ENCODE measurements around the gene CEP131. TPM values are rescaled to one million over a fixed set of nuclear protein-coding genes. Genes with fewer than 3 reads are reported as not detected.

The CEP131 gene
- total RNA-seq, 1 donor from 2014 or later, result 26.2 TPM

DNA sequence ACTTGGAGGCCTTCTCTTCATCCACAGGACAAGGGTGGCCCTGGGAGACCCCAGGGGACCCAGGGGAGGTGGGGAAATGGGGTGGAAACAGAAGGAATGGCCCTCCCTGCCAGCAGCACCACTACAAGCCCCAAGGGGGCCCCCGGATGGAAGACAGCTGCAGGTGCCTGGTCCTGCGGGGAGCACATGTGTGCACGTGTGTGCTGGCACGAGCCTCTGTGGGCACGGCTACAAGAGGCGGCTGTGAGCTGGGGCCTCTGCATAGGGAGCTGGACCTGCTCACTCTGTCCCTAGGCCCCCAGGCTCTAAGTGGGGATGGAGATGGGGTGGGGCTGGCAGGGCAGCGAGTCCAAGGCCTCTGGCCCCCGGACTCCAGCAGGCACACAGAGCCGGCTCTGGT, 43.5 kb downstream of the CEP131 start:
- TF ChIP-seq, protein P1, sequence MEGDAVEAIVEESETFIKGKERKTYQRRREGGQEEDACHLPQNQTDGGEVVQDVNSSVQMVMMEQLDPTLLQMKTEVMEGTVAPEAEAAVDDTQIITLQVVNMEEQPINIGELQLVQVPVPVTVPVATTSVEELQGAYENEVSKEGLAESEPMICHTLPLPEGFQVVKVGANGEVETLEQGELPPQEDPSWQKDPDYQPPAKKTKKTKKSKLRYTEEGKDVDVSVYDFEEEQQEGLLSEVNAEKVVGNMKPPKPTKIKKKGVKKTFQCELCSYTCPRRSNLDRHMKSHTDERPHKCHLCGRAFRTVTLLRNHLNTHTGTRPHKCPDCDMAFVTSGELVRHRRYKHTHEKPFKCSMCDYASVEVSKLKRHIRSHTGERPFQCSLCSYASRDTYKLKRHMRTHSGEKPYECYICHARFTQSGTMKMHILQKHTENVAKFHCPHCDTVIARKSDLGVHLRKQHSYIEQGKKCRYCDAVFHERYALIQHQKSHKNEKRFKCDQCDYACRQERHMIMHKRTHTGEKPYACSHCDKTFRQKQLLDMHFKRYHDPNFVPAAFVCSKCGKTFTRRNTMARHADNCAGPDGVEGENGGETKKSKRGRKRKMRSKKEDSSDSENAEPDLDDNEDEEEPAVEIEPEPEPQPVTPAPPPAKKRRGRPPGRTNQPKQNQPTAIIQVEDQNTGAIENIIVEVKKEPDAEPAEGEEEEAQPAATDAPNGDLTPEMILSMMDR (IDR thresholded peaks at IDR 0.05; ENCODE audit: insufficient read depth, low read length, poor library complexity, severe bottlenecking), result no peak
- no peaks in the 10 kb centered on the region for H3K36me3 ChIP-seq (ENCODE audit: control insufficient read depth, insufficient read depth, low read length)

DNA sequence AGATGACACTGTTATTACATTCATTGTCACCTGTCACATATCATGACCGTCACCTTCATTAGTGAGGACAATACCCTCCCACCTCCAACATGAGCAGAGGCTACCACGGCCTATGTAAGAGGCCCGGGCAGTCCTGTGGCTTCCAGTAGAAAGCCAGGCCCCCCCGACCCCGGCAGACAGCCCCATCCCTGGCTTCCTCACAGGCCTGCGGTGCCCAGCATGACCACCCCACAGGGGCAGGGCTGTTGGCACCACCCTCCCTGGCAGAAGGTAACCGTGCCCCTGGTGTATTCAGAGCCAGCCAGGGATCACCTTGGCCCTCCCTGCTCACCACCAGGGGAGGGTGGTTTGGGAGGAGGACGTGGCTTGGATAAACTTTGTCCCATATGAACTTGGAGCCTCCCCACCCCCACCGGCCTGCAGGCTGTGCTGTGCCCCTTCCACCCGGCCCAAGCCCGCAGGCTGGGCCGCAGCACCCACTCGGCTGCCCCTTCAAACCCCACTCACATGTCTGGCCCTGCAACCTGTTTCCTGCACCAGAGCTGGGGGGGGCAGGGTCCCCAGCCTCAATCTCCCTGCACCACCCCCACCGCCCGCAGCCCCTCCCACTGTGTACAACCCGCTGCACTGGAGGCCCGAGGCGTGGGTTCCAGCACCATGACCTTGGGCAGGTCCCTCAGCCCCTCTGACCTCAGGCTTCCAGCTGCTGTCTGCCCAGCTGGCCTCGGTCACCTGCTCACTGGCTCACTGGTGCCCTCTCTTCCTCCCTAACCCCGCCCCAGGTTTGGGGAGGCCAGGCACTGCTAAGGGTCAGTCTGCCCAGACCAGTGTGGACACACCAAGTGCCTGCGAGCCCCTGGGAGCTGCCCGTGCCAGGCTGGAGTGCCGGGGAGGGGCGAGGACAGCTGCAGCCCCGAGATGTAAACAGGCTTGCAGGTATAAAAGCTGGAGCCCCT, 44.4 kb downstream of the CEP131 start:
- Histone ChIP-seq H3K4me3 (ENCODE audit: low read depth, low read length) (no peak overlapping the region), H3K36me3 (ENCODE audit: control insufficient read depth, insufficient read depth, low read length) (no peaks in the 10 kb centered on the region), H3K27me3 (ENCODE audit: control insufficient read depth, insufficient read depth, low read length) (peaks cover 7% of the 10 kb centered on the region)
- no peak for DNase-seq (ENCODE audit: low read depth)
- TF ChIP-seq, protein P1 (IDR thresholded peaks at IDR 0.05; ENCODE audit: insufficient read depth, low read length, poor library complexity, severe bottlenecking), result no peak

More for the DNA sequence above, 43.5 kb downstream of the CEP131 start:
- Histone ChIP-seq H3K4me3 (ENCODE audit: low read depth, low read length) (no peak overlapping the region), H3K27me3 (ENCODE audit: control insufficient read depth, insufficient read depth, low read length) (peaks cover 13% of the 10 kb centered on the region)
- no peak for DNase-seq (ENCODE audit: low read depth)

DNA sequence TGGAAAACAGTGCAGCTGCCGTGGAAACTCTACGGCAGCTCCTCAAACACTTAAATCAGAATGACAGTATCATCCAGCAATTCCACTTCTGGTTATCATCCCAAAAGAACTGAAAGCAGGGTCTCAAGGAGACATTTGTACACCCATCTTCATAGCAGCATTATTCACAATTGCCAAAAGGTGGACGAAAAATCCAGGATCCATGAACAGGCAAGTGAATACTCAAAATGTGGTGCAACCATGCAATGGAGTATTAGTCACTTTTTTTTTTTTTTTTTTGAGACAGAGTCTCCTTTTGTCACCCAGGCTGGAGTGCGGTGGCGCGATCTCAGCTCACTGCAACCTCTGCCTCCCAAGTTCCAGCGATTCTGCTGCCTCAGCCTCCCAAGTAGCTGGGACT, 46.1 kb downstream of the CEP131 start:
- peaks cover 2% of the 10 kb centered on the region for H3K27me3 ChIP-seq (ENCODE audit: control insufficient read depth, insufficient read depth, low read length)
- DNase-seq (ENCODE audit: low read depth), result no peak
- no peak overlapping the region for H3K4me3 ChIP-seq (ENCODE audit: low read depth, low read length)
- TF ChIP-seq, protein P1 (IDR thresholded peaks at IDR 0.05; ENCODE audit: insufficient read depth, low read length, poor library complexity, severe bottlenecking), result no peak
- no peaks in the 10 kb centered on the region for H3K36me3 ChIP-seq (ENCODE audit: control insufficient read depth, insufficient read depth, low read length)

DNA sequence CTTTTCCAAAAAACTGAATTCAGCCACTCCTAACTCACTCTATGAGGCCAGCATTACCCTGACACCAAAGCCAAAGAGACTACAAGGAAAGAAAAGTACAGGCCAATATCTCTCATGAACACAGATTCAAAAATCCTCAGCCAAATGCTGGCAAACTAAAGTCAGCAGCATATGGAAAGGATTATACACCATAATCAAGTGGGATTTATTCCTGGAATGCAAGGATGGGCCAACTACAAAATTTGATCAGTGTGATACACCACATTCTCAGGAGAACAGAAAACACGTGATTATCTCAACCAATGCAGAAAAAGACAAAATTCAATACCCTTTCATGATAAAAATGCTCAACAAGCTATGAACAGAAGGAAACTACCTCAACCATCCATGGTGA, 49.0 kb downstream of the CEP131 start:
- no peaks in the 10 kb centered on the region for H3K27me3 ChIP-seq (ENCODE audit: control insufficient read depth, insufficient read depth, low read length)
- no peak for DNase-seq (ENCODE audit: low read depth)
- TF ChIP-seq, protein P1 (IDR thresholded peaks at IDR 0.05; ENCODE audit: insufficient read depth, low read length, poor library complexity, severe bottlenecking), result no peak
- no peak overlapping the region for H3K4me3 ChIP-seq (ENCODE audit: low read depth, low read length)
- no peaks in the 10 kb centered on the region for H3K36me3 ChIP-seq (ENCODE audit: control insufficient read depth, insufficient read depth, low read length)

DNA sequence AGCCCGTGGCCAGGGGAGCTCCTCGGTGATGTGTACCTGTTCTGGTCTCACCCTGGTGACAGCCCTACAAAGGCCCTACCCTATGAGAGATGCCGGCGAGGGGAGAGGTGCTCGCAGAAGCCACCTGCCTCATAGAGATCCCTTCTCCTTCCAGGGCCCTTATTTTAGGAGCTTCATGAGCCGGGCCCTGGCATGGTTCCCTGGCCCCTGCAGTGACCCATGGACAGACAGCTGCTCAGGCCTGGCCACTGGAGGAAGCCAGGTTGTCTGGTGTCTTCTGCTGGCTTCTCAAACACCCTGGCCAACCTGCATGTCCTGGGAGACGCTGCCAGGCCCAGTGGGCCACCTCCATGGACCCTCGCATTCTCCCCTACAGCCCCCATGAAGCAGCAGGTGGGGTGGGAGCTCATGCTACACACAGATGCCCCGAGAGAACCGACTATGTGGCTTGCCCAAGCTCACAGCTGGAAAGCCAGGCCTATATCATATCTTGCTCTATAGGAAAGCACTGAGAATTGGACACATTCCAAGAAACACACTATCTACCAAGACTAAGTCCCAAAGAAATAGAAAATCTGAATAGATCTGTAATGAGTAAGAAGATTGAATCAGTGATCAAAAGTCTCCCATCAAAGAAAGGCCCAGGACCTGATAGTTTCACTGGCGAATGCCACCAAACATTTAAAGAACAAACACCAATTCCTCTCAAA, 49.6 kb downstream of the CEP131 start:
- no peak for DNase-seq (ENCODE audit: low read depth)
- no peak overlapping the region for H3K4me3 ChIP-seq (ENCODE audit: low read depth, low read length)
- TF ChIP-seq, protein P1 (IDR thresholded peaks at IDR 0.05; ENCODE audit: insufficient read depth, low read length, poor library complexity, severe bottlenecking), result no peak
- no peaks in the 10 kb centered on the region for H3K36me3 ChIP-seq (ENCODE audit: control insufficient read depth, insufficient read depth, low read length)
- no peaks in the 10 kb centered on the region for H3K27me3 ChIP-seq (ENCODE audit: control insufficient read depth, insufficient read depth, low read length)
